Kidney (tissue), 14 donors: ENCODE measurements around the gene P2RX6. TPM values are rescaled to one million over a fixed set of nuclear protein-coding genes. Genes with fewer than 3 reads are reported as not detected.
A peak's percentile ranks its signal among the peaks of the same experiment; 100 is the strongest.

Experiments used
- DNase-seq, 5 donors: peaks; one replicate each; pipeline ENCODE4 v3.0.0-alpha.2; 2013 to 2020
- FAIRE-seq: peaks from 2 replicates; lab custom pipeline; 2012; peaks lifted over from hg19 to GRCh38; lab: Jason Lieb, UNC
- H3K27ac ChIP-seq, 2 donors: one replicate each; pipeline ENCODE4 v1.7.0; 2013; ENCODE audit warnings: low read depth in 2 of 2, low read length in 2 of 2, inconsistent platforms in 1 of 2
- H3K27me3 ChIP-seq: one replicate; pipeline ENCODE4 v1.7.1; 2013; ENCODE audit warnings: low read length, inconsistent platforms; ENCODE audit not compliant: control insufficient read depth, insufficient read depth
- H3K36me3 ChIP-seq, 3 donors: one replicate each; pipeline versions ENCODE4 v1.7.0 to v1.7.1; 2013; ENCODE audit warnings: low read length in 3 of 3, control low read depth in 1 of 3, inconsistent platforms in 1 of 3; ENCODE audit not compliant: insufficient read depth in 3 of 3, control insufficient read depth in 2 of 3
- H3K4me1 ChIP-seq, 3 donors: one replicate each; pipeline versions ENCODE4 v1.7.0 to v1.7.1; 2013; ENCODE audit warnings: low read length in 3 of 3, inconsistent platforms in 1 of 3, low read depth in 1 of 3; ENCODE audit not compliant: control insufficient read depth in 2 of 3, insufficient read depth in 2 of 3
- H3K4me3 ChIP-seq, 3 donors: one replicate each; pipeline versions ENCODE4 v1.7.0 to v1.8.1; 2013; ENCODE audit warnings: low read length in 3 of 3, control low read depth in 1 of 3, inconsistent platforms in 1 of 3
- H3K9ac ChIP-seq, 3 donors: one replicate each; pipeline versions ENCODE4 v1.7.0 to v1.7.1; 2013; ENCODE audit warnings: low read length in 3 of 3, control low read depth in 1 of 3, inconsistent platforms in 1 of 3
- H3K9me3 ChIP-seq, 3 donors: one replicate each; pipeline versions ENCODE4 v1.7.0 to v1.7.1; 2013; ENCODE audit warnings: low read length in 3 of 3, control low read depth in 1 of 3, inconsistent platforms in 1 of 3; ENCODE audit not compliant: control insufficient read depth in 2 of 3, insufficient read depth in 1 of 3
- intact Hi-C: fragments of 100-400 bp; cut with DNase I; formaldehyde crosslinking; loops from one replicate; pipeline ENCODE4 v1.11.1; 2022
- polyA plus RNA-seq: library from polyadenylated mRNA; stranded (reverse); fragments of 350-450 nt; fragmentation: Illumina TruSeq; extraction: RNeasy Lipid Tissue Mini Kit (QIAGEN cat#74804); gene quantifications from one replicate; pipeline ENCODE4 v1.2.3, GENCODE V29; 2014; ENCODE audit warnings: low read depth, low replicate concordance; ENCODE audit not compliant: insufficient read depth
- total RNA-seq: library from RNA; stranded (reverse); fragmentation: NEBNext Ultra II Directional; extraction: Animal tissue kit (Norgen Biotek cat#: 25700); gene quantifications from one replicate; pipeline ENCODE4 v1.2.1, GENCODE V29; 2021
- TF ChIP-seq, protein P1 (sequence below): IDR thresholded peaks from 3 replicates; pipeline ENCODE4 v1.5.1; 2012; ENCODE audit warnings: mild to moderate bottlenecking, moderate library complexity, borderline replicate concordance; ENCODE audit not compliant: insufficient read depth; ENCODE audit errors: extremely low read depth
- donor health status: control.
- donor health status: control.
- donor health status: control.
- donor health status: control.
- donor health status: control.
- donor health status: DM: yes; HTN: yes; CAD: no.
- donor health status: Normal renal cell carcinoma (clear cell type).

P2RX6 gene
- total and polyA plus RNA-seq, 2 donors from 2014 or later = 1.0 to 1.6 TPM

DNA sequence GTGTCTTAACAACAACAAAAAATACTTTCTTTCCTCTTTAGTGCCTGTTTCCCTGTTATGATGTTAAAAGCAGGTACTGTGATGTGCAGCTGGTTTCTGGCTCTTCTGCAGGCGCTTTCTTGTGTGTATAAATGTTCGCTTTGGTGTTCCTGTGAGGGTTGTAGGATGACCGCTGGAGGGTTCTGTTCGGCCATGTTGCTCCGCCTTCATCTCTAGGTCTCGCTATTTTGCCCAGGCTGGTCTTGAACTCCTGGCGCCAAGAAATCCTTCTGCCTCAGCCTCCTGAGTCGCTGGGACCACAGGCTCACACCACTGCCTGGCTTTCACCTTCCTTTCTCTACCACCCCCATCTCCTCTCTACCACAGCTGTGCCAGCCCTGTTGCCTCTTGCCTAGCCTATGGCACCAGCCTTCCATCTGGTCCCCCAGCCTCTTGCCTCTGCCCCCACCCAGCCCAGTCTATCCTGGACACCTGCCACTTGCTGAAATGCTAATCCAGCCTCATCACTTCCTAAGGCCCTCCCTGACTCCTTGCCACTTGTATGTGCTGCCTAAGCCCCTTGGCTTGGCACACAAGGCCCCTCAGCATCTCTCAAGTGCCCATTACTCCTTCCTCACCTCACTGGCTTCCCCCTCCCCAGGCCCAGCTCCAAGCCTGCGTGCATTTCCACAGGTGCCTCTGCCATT is 36.3 kb downstream of the P2RX6 start:
- H3K36me3 ChIP-seq = no peaks in the 10 kb centered on the region
- no peak overlapping the region for H3K4me3 ChIP-seq
- H3K27me3 ChIP-seq = no peaks in the 10 kb centered on the region
- no peak for FAIRE-seq
- TF ChIP-seq, protein P1, sequence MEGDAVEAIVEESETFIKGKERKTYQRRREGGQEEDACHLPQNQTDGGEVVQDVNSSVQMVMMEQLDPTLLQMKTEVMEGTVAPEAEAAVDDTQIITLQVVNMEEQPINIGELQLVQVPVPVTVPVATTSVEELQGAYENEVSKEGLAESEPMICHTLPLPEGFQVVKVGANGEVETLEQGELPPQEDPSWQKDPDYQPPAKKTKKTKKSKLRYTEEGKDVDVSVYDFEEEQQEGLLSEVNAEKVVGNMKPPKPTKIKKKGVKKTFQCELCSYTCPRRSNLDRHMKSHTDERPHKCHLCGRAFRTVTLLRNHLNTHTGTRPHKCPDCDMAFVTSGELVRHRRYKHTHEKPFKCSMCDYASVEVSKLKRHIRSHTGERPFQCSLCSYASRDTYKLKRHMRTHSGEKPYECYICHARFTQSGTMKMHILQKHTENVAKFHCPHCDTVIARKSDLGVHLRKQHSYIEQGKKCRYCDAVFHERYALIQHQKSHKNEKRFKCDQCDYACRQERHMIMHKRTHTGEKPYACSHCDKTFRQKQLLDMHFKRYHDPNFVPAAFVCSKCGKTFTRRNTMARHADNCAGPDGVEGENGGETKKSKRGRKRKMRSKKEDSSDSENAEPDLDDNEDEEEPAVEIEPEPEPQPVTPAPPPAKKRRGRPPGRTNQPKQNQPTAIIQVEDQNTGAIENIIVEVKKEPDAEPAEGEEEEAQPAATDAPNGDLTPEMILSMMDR = no peak
- H3K4me1 ChIP-seq = no peaks in the 10 kb centered on the region
- no peak overlapping the region for H3K9ac ChIP-seq
- H3K27ac ChIP-seq = no peak overlapping the region
- no peaks in the 10 kb centered on the region for H3K9me3 ChIP-seq
- DNase-seq = peak in 1 of 5 donors; percentile 41
- intact Hi-C loops = no loop called here

DNA sequence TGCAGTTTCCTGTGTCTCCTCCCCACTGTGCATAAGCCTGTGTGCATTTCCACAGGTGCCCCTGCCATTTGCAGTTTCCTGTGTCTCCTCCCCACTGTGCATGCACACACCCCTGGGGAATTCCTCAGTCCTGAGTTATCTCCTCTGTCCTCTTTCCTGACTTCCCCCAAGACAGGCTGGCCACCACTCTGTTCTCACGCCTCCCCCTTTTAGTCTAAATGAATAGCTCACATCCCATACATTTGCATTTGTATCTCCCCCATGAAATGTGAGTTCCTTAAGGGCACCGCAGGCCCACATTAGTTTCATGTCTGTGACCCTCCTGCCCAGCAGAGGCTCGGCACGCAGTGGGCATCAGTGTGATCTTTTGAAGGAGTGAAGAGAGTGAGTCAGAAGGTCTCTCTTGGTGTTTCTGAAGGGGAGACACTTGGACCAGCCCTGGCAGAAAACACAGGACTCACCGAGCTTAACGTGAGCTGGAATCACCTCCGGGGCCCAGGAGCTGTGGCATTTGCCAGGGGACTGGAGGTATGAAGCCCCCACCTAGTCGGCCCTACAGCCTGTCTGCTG is 37.0 kb downstream of the P2RX6 start:
- TF ChIP-seq, protein P1 = no peak
- intact Hi-C loops = no loop called here
- FAIRE-seq = no peak
- H3K27me3 ChIP-seq = no peaks in the 10 kb centered on the region
- no peak overlapping the region for H3K4me3 ChIP-seq
- peak in 1 of 5 donors; percentile 28 for DNase-seq
- H3K4me1 ChIP-seq = no peaks in the 10 kb centered on the region
- no peak overlapping the region for H3K9ac ChIP-seq
- no peak overlapping the region for H3K27ac ChIP-seq
- no peaks in the 10 kb centered on the region for H3K36me3 ChIP-seq
- H3K9me3 ChIP-seq = no peaks in the 10 kb centered on the region

GRCh38 chr22:21052715-21053459 is 37.9 kb downstream of the P2RX6 start:
- intact Hi-C loops = no loop called here
- H3K36me3 ChIP-seq = no peaks in the 10 kb centered on the region
- no peak for FAIRE-seq
- no peaks in the 10 kb centered on the region for H3K9me3 ChIP-seq
- H3K4me3 ChIP-seq = no peak overlapping the region
- H3K27me3 ChIP-seq = no peaks in the 10 kb centered on the region
- no peak overlapping the region for H3K27ac ChIP-seq
- no peaks in the 10 kb centered on the region for H3K4me1 ChIP-seq
- DNase-seq = peak in 1 of 5 donors; percentile 29
- no peak overlapping the region for H3K9ac ChIP-seq
- TF ChIP-seq, protein P1 = no peak
